Memory B cell (primary cell): Measurements from ENCODE around the gene SGTB.

Experiments
- ATAC-seq: fragments of 150-1000 bp; cut with Tn5 transposase; 2 replicates; pipeline ENCODE4 v1.10.0; 2021; ENCODE audit warnings: low read depth, mild to moderate bottlenecking, moderate library complexity
- DNase-seq, 2 donors: peaks; one replicate each; pipeline ENCODE4 v3.0.0; 2022; ENCODE audit warnings: low spot score in 2 of 2
- H3K27ac Mint-ChIP-seq: one replicate; pipeline ENCODE4 v1.8.0; 2022; ENCODE audit warnings: mild to moderate bottlenecking, moderate library complexity, mixed read lengths
- H3K27me3 Mint-ChIP-seq: one replicate; pipeline ENCODE4 v1.8.0; 2022; ENCODE audit warnings: mixed read lengths
- H3K36me3 Mint-ChIP-seq: one replicate; pipeline ENCODE4 v1.8.0; 2022; ENCODE audit warnings: mild to moderate bottlenecking, mixed read lengths
- H3K4me1 Mint-ChIP-seq: one replicate; pipeline ENCODE4 v1.8.0; 2022; ENCODE audit warnings: mixed read lengths
- H3K4me3 Mint-ChIP-seq: one replicate; pipeline ENCODE4 v1.8.0; 2022; ENCODE audit warnings: mild to moderate bottlenecking, moderate library complexity, mixed read lengths
- H3K9me3 Mint-ChIP-seq: one replicate; pipeline ENCODE4 v1.8.0; 2022; ENCODE audit warnings: mixed read lengths

Gene SGTB, protein sequence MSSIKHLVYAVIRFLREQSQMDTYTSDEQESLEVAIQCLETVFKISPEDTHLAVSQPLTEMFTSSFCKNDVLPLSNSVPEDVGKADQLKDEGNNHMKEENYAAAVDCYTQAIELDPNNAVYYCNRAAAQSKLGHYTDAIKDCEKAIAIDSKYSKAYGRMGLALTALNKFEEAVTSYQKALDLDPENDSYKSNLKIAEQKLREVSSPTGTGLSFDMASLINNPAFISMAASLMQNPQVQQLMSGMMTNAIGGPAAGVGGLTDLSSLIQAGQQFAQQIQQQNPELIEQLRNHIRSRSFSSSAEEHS

DNA sequence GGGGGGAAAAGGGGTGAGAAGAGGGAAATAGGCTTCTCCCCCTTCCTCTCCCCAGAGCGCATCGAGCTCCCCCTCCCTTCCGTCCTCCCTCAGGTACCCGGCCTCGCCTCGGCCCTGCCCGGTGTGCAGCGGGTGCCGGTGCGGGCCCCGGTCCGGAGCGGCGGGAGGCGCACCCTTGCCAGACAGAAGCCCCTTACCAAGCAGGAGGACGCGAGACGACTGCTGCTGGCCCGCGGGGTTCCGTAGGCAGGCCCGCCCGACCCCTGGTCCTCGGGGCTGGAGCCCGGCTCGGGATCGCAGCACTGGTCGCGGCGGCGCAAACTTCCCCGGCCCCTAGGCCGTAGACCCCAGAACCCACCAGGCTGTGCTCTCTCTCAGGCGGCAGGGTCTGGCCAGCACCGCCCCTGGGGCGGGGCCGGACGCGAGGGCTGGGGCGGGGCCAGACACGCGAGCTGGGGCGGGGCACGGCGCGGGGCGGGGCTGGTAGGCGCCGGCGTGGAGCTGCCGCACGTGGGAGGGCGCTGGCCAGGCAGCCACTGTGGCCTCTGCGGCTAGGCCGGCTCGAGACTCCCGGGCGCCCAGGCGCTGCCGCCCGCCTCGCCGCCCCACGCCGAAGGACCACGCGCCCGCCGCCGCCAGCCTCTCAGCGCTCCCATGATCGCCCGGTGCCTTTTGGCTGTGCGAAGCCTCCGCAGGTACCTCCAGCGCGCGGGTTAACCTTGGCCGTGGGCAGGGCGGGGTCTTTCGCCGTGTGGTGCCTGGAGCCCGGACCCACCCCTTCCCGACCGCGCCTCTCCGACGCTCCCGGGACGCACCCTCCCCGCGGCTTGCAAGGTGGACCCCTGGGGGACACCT is at the start of gene SGTB, which contains the start of gene NLN:
Gene SGTB (minus strand): TSS at position 390 of the 855 bp plus-strand sequence. CDS start 1,302 bp downstream, outside the sequence.
Gene NLN (plus strand): TSS at position 486 of the 855 bp plus-strand sequence. CDS start 169 bp downstream, at position 655.
- peak; percentile 81 to 84 for DNase-seq
- Mint-ChIP-seq H3K4me3 (peak within 1 kb of the TSS; percentile 99), H3K27ac (peak within 1 kb of the TSS; percentile 71), H3K27me3 (no peaks in the 10 kb centered on the region), H3K36me3 (no peaks in the 10 kb centered on the region), H3K9me3 (no peaks in the 10 kb centered on the region), H3K4me1 (peaks cover 9% of the 10 kb centered on the region)
- ATAC-seq: peak; percentile 94

DNA sequence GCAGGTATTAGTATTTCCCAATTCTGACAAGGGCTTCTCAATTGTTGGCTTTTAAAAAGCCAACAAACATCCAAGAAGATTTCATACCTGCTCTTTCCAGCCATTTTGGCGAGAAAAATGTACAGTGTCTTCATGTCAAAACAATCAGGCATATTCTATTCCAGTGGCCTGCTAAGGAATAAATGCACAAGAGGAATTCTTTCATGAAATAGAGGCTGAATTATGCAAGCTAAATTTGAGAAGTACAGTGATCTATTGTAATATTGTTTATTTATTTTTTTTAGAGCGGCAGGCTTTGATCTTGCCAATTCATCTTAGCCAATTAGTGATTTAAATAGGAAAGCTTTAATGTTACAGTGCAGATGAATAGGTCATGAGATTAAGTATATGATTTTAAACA is 49.4 kb upstream of the SGTB start:
- no peaks in the 10 kb centered on the region for H3K4me1 Mint-ChIP-seq
- DNase-seq: no peak
- H3K27me3 Mint-ChIP-seq: no peaks in the 10 kb centered on the region
- peaks cover 12% of the 10 kb centered on the region for H3K36me3 Mint-ChIP-seq
- H3K4me3 Mint-ChIP-seq: no peak overlapping the region
- ATAC-seq: no peak
- peaks cover 1% of the 10 kb centered on the region for H3K9me3 Mint-ChIP-seq
- no peak overlapping the region for H3K27ac Mint-ChIP-seq

DNA sequence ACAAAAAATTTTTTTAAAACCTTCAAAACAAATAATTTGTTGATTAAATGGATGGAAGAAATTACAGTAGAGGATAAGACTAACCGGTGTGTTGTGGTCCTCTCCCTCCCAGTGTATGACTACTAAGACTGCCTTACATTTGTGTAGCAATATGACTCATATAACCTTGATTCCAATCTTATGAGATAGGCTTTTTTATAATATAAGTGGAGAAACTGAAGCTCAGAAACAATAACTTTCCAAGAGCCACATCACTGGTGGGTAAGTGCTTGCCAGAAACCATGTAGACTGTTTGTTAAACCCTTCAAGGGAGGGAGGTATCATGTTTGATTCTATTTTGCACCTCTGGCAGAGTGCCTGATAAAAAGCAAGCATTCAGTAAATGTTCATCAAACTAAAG is 47.6 kb upstream of the SGTB start:
- peaks cover 1% of the 10 kb centered on the region for H3K9me3 Mint-ChIP-seq
- DNase-seq: no peak
- no peaks in the 10 kb centered on the region for H3K27me3 Mint-ChIP-seq
- no peak overlapping the region for H3K4me3 Mint-ChIP-seq
- no peaks in the 10 kb centered on the region for H3K4me1 Mint-ChIP-seq
- ATAC-seq: no peak
- no peak overlapping the region for H3K27ac Mint-ChIP-seq
- H3K36me3 Mint-ChIP-seq: peaks cover 15% of the 10 kb centered on the region

DNA sequence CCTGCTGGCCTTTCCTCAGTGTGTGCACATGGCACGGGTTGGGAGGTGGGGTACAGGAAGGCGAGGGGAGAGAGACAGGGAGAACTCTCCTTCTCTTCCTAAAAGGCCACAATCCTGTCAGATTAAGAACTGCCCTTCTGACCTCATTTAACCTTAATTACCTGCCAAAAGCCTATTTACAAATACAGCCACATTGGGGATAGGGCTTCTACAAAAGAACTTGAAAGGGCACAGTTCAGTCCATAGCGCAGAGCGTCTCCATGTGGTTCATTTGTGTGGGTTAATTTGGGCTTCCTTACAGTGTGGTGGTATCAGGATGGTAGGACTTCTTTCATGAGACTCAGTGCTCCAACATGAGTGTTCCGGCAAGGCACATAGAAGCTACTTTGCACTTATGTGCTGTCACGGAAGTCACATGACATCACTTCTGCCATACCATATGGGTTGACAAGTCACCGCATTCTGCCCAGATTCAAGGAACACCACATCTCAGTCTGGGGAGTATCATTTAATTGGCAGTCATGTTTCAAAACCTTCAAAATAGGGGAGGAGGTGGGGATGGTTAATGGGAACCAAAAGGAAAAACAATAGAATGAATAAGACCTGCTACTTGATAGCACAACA is 46.9 kb upstream of the SGTB start:
- peaks cover 1% of the 10 kb centered on the region for H3K9me3 Mint-ChIP-seq
- ATAC-seq: no peak
- H3K27ac Mint-ChIP-seq: no peak overlapping the region
- H3K4me3 Mint-ChIP-seq: no peak overlapping the region
- no peaks in the 10 kb centered on the region for H3K27me3 Mint-ChIP-seq
- no peak for DNase-seq
- no peaks in the 10 kb centered on the region for H3K4me1 Mint-ChIP-seq
- peaks cover 15% of the 10 kb centered on the region for H3K36me3 Mint-ChIP-seq

DNA sequence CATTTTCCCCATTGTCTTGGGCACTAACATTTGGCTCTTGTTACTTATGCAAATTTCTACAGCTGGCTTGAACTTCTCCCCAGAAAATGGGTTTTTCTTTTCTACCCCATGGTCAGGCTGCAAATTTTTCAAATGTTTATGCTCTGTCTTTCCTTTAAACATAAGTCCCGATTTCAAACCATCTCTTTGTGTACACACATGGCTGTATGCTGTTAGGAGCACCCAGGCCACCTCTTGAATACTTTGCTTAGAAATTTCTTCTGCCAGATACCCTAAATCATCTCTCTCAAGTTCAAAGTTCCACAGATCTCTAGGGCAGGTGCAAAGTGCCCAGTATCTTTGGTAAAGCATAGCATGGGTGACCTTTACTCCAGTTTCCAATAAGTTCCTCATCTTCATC is 45.7 kb upstream of the SGTB start:
- Mint-ChIP-seq H3K4me3 (no peak overlapping the region), H3K27me3 (no peaks in the 10 kb centered on the region), H3K9me3 (peaks cover 1% of the 10 kb centered on the region), H3K4me1 (no peaks in the 10 kb centered on the region), H3K36me3 (peaks cover 17% of the 10 kb centered on the region), H3K27ac (no peak overlapping the region)
- no peak for DNase-seq
- ATAC-seq: no peak

DNA sequence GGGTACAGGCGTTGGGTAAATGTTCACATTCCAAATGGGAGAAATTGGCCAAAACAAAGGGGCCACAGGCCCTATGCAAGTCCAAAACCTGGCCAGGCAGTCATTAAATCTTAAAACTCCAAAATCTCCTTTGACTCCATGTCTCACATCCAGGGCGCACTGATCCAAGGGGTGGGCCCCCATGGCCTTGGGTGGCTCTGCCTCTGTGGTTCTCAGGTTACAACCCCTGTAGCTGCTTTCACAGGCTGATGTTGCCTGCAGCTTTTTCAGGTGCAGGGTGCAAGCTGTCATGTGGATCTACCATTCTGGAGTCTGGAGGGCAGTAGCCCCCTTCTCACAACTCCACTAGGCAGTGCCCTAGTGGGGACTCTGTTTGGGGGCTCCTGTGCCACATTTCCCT is 44.9 kb upstream of the SGTB start:
- Mint-ChIP-seq H3K4me1 (no peaks in the 10 kb centered on the region), H3K36me3 (peaks cover 17% of the 10 kb centered on the region), H3K4me3 (no peak overlapping the region), H3K27ac (no peak overlapping the region), H3K9me3 (peaks cover 1% of the 10 kb centered on the region), H3K27me3 (no peaks in the 10 kb centered on the region)
- no peak for ATAC-seq
- DNase-seq: no peak

DNA sequence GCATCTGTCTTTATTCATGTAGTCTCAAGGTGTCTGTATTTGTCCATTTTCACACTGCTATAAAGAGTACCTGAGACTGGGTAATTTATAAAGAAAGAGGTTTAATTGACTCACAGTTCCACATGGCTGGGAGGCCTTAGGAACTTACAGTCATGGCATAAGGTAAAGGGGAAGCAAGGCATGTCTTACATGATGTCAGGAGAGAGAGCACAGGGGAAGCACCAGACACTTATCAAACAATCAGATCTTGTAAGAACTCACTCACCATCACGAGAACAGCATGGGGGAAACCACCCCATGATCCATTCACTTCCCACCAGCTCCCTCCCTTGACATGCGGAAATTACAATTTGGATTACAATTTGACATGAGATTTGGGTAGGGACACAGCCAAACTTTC is 44.3 kb upstream of the SGTB start:
- ATAC-seq: no peak
- Mint-ChIP-seq H3K4me1 (no peaks in the 10 kb centered on the region), H3K9me3 (peaks cover 1% of the 10 kb centered on the region), H3K36me3 (peaks cover 17% of the 10 kb centered on the region), H3K4me3 (no peak overlapping the region), H3K27ac (peak overlapping the region; percentile 7), H3K27me3 (no peaks in the 10 kb centered on the region)
- DNase-seq: no peak

DNA sequence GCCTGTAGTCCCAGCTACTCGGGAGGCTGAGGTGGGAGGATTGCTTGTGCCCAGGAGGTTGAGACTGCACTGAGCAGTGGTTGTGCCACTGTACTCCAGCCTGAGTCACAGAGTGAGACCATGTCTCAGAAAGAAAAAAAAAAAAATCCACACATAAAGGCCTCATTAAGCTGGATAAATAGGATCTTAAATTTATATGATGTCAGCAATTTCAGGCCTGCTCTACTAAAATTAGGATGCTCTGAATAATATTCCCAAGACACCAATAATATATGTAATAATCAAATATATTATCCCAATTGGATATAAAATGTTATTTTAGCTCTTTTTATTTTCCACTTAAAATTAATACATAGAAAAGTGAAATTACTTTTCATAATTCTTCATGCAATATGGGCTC is 43.7 kb upstream of the SGTB start:
- Mint-ChIP-seq H3K27me3 (no peaks in the 10 kb centered on the region), H3K9me3 (peaks cover 1% of the 10 kb centered on the region), H3K4me3 (no peak overlapping the region), H3K36me3 (peaks cover 17% of the 10 kb centered on the region), H3K4me1 (peaks cover 3% of the 10 kb centered on the region), H3K27ac (no peak overlapping the region)
- DNase-seq: no peak
- no peak for ATAC-seq

DNA sequence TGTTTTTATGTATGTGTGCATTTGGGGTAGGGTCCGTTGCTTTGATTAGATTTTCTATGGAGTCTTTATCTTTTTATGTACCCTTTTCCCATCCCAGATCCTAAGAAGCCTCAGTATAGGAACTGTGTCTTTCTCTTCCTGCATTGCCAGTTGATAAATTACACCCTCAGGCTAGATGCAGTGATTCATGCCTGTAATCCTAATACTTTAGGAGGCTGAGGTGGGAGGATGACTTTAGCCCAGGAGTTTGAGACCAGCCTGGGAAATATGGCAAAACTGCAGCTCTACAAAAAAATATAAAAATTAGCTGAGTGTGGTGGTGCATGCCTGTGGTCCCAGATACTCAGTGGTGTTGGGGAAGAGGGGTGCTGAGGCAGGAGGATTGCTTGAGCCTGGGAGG is 40.3 kb upstream of the SGTB start:
- Mint-ChIP-seq H3K27ac (no peak overlapping the region), H3K4me3 (no peak overlapping the region), H3K9me3 (no peaks in the 10 kb centered on the region), H3K4me1 (peaks cover 3% of the 10 kb centered on the region), H3K36me3 (peaks cover 14% of the 10 kb centered on the region), H3K27me3 (no peaks in the 10 kb centered on the region)
- ATAC-seq (no peak), DNase-seq (no peak)

DNA sequence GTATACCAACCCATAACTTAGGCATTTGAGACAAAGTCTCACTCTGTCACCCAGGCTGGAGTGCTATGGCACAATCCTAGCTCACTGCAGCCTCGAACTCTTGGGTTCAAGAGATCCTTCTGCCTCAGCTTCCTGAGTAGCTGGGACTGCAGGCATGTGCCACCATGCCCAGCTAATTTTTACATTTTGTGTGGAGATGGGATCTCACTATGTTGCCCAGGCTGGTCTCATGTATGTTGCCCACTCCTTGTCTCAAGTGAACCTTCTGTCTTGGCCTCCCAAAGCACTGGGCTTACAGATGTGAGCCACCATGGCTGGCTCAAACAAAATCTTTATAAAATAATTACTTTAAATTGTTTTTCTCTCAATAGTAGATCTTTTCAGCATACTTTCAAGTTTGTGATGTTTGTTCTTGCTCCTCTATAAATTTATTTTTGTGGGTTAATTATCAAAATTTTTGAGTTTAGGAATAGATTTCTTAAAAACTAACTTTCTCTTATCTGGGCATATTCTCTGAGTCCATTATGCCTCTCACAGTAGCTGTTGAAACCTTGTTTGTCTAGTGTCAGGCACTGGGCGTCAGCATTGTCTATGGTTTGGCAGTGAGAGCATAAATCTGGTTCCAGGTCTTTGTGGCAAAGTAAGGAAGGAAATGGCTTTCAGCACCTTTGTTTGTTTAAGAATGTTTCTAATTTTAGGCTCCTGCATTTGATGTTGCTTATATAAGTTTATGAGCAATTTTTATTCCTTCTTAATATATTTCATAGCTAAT is 38.8 kb upstream of the SGTB start:
- peaks cover 6% of the 10 kb centered on the region for H3K36me3 Mint-ChIP-seq
- DNase-seq: no peak
- H3K4me1 Mint-ChIP-seq: peaks cover 3% of the 10 kb centered on the region
- ATAC-seq: peak; percentile 60
- H3K9me3 Mint-ChIP-seq: no peaks in the 10 kb centered on the region
- no peak overlapping the region for H3K27ac Mint-ChIP-seq
- no peaks in the 10 kb centered on the region for H3K27me3 Mint-ChIP-seq
- no peak overlapping the region for H3K4me3 Mint-ChIP-seq

DNA sequence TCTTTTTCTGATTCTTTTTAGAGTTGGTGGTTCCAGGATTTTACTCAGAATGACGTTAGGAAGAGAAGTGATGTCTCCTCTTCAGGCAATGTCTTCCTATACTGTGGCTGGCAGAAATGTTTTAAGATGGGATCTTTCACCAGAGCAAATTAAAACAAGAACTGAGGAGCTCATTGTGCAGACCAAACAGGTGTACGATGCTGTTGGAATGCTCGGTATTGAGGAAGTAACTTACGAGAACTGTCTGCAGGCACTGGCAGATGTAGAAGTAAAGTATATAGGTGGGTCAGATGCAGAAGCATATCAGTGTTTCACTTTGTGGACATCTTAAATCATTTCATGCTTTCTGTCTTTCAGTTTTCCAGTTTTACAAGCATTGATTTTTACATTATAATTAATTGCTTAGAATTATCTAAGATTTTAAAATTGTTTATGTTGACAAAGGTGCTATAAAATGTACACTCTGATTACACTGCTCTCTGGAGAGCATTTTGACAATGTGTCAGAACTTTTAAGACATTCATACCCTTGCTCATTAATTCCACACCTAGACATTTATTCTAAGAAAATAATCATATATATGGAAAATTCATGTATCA is 36.7 kb upstream of the SGTB start:
- Mint-ChIP-seq H3K9me3 (no peaks in the 10 kb centered on the region), H3K4me3 (no peak overlapping the region), H3K36me3 (peaks cover 6% of the 10 kb centered on the region), H3K27me3 (no peaks in the 10 kb centered on the region), H3K4me1 (peaks cover 3% of the 10 kb centered on the region), H3K27ac (no peak overlapping the region)
- DNase-seq: no peak
- ATAC-seq: no peak

DNA sequence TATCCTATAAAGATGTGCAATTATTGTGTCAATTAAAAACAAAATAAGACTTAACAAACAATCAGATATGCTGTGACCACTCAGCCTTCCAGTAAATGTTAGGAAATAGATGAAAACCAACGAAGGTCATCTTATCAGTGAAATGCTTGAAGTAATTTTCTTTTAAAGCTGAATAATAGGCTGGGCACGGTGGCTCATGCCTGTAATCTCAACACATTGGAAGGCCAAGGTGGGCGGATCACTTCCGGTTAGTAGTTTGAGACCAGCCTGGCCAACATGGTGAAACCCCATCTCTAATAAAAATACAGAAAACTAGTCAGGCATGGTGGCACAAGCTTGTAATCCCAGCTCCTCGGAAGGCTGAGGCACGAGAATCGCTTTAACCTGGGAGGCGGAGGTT is 31.3 kb upstream of the SGTB start:
- H3K4me1 Mint-ChIP-seq: no peaks in the 10 kb centered on the region
- H3K27ac Mint-ChIP-seq: no peak overlapping the region
- no peak for ATAC-seq
- H3K36me3 Mint-ChIP-seq: no peaks in the 10 kb centered on the region
- DNase-seq: no peak
- no peaks in the 10 kb centered on the region for H3K27me3 Mint-ChIP-seq
- no peak overlapping the region for H3K4me3 Mint-ChIP-seq
- H3K9me3 Mint-ChIP-seq: no peaks in the 10 kb centered on the region

DNA sequence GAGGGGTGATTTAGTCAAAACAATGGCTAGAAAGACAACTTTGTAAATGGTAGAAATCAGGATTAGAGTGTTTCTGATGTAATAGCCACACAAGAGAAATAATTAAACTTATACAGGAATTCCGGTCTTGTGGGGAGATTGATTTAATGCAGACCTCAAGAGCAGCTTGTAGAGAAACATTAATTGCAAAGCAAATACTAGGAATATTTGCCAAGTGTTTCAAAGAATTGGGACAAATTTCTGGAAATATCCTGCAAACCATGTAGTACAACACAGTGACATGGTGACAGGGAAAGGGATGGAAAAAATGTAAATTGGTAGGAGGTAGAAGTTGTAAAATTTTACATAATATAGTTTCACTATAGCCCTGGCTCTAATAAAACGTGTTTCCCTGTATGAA is 29.0 kb upstream of the SGTB start:
- H3K9me3 Mint-ChIP-seq: no peaks in the 10 kb centered on the region
- H3K27ac Mint-ChIP-seq: no peak overlapping the region
- H3K4me3 Mint-ChIP-seq: no peak overlapping the region
- H3K27me3 Mint-ChIP-seq: no peaks in the 10 kb centered on the region
- DNase-seq: no peak
- ATAC-seq: no peak
- H3K4me1 Mint-ChIP-seq: no peaks in the 10 kb centered on the region
- no peaks in the 10 kb centered on the region for H3K36me3 Mint-ChIP-seq
